Measurements from ENCODE around the gene BRSK2.

GRCh38 chr11:1433568-1433967, 43.8 kb downstream of the BRSK2 start:
- TF ChIP-seq, protein P1, sequence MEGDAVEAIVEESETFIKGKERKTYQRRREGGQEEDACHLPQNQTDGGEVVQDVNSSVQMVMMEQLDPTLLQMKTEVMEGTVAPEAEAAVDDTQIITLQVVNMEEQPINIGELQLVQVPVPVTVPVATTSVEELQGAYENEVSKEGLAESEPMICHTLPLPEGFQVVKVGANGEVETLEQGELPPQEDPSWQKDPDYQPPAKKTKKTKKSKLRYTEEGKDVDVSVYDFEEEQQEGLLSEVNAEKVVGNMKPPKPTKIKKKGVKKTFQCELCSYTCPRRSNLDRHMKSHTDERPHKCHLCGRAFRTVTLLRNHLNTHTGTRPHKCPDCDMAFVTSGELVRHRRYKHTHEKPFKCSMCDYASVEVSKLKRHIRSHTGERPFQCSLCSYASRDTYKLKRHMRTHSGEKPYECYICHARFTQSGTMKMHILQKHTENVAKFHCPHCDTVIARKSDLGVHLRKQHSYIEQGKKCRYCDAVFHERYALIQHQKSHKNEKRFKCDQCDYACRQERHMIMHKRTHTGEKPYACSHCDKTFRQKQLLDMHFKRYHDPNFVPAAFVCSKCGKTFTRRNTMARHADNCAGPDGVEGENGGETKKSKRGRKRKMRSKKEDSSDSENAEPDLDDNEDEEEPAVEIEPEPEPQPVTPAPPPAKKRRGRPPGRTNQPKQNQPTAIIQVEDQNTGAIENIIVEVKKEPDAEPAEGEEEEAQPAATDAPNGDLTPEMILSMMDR (IDR thresholded peaks at IDR 0.05), result no peak
- no peak for TF ChIP-seq POLR2A (IDR thresholded peaks at IDR 0.05)
